T-helper 17 cell (primary cell): ENCODE measurements around the gene SRRM5. TPM values are rescaled to one million over a fixed set of nuclear protein-coding genes. Genes with fewer than 3 reads are reported as not detected.

Experiments
- ATAC-seq: fragments of 150-1000 bp; cut with Tn5 transposase; 2 replicates; pipeline ENCODE4 v1.10.0; 2021; ENCODE audit warnings: mild to moderate bottlenecking, moderate library complexity
- DNase-seq, 3 donors: peaks; one replicate each; pipeline versions ENCODE4 v3.0.0 to v3.0.0-alpha.2; 2020 to 2021
- H3K9me3 ChIP-seq: one replicate; pipeline ENCODE4 v1.7.0; 2013; ENCODE audit warnings: low read length, mild to moderate bottlenecking; ENCODE audit not compliant: control insufficient read depth, poor library complexity, severe bottlenecking
- H3K27ac Mint-ChIP-seq: one replicate; pipeline ENCODE4 v1.8.0; 2022; ENCODE audit warnings: mild to moderate bottlenecking, moderate library complexity, mixed read lengths
- H3K27me3 Mint-ChIP-seq: one replicate; pipeline ENCODE4 v1.8.0; 2022; ENCODE audit warnings: mixed read lengths
- H3K36me3 Mint-ChIP-seq: one replicate; pipeline ENCODE4 v1.8.0; 2022; ENCODE audit warnings: low read depth, mixed read lengths
- H3K4me1 Mint-ChIP-seq: one replicate; pipeline ENCODE4 v1.8.0; 2022; ENCODE audit warnings: mild to moderate bottlenecking, mixed read lengths
- H3K4me3 Mint-ChIP-seq: one replicate; pipeline ENCODE4 v1.8.0; 2022; ENCODE audit warnings: mild to moderate bottlenecking, moderate library complexity, mixed read lengths
- total RNA-seq, 4 donors: library from RNA in 2 of 4; stranded (reverse) in 2 of 4; gene quantifications; one replicate each; pipeline ENCODE4 v1.2.3 and lab custom pipeline; 2022 to 2026

Gene SRRM5, protein sequence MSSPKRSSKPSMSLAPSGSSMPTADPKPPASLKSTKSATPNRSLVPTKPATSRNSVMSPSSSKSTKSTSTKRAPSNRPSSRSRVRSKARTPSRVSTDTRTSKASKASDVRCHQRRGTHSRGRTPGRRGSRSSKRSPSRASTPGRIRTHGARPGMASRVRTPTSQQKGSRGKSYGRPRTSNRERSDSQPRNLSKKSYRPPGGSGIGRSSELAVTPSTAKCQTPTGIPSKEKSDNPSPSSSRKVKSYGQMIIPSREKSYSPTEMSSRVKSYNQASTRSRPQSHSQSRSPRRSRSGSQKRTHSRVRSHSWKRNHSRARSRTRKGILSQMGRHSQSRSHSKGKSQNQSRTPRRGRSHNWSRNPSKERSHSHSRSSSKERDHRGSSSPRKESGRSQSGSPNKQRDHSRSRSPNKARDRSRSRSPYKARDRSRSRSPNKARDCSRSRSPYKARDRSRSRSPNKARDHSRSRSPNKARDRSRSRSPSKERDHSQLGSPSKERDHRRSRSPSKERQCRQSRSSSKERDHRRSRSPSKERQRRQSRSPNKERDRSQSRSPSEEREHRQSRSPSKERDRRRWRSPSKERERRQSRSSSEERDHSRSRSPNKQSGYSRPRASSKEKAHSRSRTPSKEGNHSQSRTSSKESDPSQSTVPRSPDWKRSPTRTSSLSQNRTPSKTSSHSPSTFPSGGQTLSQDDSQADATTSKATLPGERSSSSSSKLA
- total RNA-seq (under 1 TPM; 0.40 to 0.60 TPM), total RNA-seq (lab: John Stamatoyannopoulos, UW) (0.12 to 0.83 reads per million in 2 donors)

GRCh38 chr19:43611788-43612187, at the start of gene SRRM5:
SRRM5 (plus strand) TSS chr19:43612088; CDS start chr19:43612122, 34 bp downstream.
- ATAC-seq (no peak), DNase-seq (no peak)
- Mint-ChIP-seq H3K27me3 (no peaks in the 10 kb centered on the region), H3K4me3 (no peak within 1 kb of the TSS), H3K27ac (peak within 1 kb of the TSS; percentile 84), H3K4me1 (peaks cover 30% of the 10 kb centered on the region), H3K36me3 (peaks cover 12% of the 10 kb centered on the region)
- H3K9me3 ChIP-seq: no peaks in the 10 kb centered on the region

DNA sequence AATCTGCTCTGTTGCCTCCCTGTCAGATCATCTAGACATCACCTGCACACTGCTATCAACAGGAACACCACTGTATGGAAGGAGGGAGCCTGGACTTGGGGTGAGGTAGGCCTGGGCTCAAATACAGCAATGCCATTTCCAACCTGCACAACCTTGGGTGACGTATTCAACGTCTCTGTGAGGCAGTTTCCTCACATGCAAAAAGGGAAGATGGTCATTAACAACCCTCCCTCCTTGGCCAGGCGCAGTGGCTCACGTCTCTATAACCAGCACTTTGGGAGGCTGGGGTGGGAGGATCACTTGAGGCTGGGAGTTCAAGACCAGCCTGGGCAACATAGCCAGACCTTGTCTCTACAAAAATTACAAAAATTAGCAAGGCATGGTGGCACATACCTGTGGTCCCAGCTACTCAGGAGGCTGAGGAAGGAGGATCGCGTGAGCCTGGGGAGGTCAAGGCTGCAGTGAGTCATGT, 49.6 kb upstream of the SRRM5 start:
- H3K9me3 ChIP-seq: no peaks in the 10 kb centered on the region
- peak overlapping the region; percentile 65 for H3K4me3 Mint-ChIP-seq
- DNase-seq: no peak
- H3K27me3 Mint-ChIP-seq: no peaks in the 10 kb centered on the region
- H3K27ac Mint-ChIP-seq: peak overlapping the region; percentile 96
- peaks cover 3% of the 10 kb centered on the region for H3K36me3 Mint-ChIP-seq
- no peak for ATAC-seq
- H3K4me1 Mint-ChIP-seq: peaks cover 38% of the 10 kb centered on the region

DNA sequence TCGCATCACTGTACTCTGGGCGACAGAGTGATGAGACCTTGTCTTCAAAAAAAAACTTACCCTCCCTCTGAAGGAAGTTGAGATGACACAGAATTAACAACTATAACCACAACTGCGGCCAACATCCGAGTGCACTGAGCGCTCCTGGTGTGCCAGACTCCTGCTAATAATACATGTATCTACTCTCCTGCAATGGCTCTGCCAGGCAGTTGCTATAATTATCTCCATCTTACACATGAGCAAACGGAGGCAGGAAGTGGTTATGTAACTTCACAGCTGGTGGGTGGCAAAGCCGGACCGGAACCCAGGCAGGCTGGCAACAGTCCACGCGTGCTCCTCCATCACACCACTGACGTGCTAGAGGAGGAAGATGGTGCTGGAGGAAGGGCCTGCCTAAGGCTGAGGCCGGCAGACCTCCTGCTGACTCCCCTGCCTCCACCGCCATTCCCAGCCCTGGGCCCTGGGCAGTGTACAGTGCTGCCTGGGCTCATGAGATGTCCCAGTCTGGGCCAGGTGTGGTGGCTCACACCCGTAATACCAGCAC, 49.1 kb upstream of the SRRM5 start:
- Mint-ChIP-seq H3K27ac (peak overlapping the region; percentile 96), H3K4me1 (peaks cover 38% of the 10 kb centered on the region), H3K27me3 (no peaks in the 10 kb centered on the region), H3K36me3 (peaks cover 3% of the 10 kb centered on the region), H3K4me3 (peak overlapping the region; percentile 65)
- peak; percentile 28 to 51 (median 49) for DNase-seq
- peak; percentile 93 for ATAC-seq
- no peaks in the 10 kb centered on the region for H3K9me3 ChIP-seq

DNA sequence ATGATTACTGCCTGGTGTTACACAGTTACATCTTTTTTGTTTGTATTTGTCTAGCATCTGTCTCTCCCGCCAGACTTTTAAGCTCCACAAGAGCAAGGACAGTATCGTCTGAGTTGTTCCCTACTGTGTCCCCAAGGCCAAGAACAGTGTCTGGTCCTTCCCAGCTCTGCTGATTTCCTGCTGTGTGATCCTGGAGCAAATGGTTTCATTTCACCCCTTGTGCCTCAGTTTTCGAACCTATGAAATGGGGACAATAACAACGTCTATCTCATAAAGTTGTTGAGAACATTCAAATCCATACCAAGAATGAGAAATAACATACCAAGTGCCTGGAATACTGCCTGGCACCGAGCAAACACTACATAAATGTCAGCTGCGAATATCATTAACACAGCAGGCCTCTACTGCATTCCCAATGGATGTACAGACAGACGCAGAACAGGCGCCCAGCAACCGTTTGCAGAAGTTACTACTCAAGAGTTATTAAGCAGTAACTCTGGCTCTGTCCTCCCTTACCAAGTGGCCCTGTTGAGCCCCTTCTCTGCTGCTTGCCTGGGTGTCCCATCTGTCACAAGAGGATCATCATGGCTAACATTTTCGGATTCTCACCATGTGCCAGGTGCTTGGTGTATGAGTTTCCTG, 48.0 kb upstream of the SRRM5 start:
- ATAC-seq (no peak), DNase-seq (no peak)
- peaks cover 38% of the 10 kb centered on the region for H3K4me1 Mint-ChIP-seq
- no peaks in the 10 kb centered on the region for H3K9me3 ChIP-seq
- H3K4me3 Mint-ChIP-seq: peak overlapping the region; percentile 46
- H3K27ac Mint-ChIP-seq: peak overlapping the region; percentile 96
- H3K27me3 Mint-ChIP-seq: no peaks in the 10 kb centered on the region
- H3K36me3 Mint-ChIP-seq: peaks cover 3% of the 10 kb centered on the region

GRCh38 chr19:43564800-43565199, 47.1 kb upstream of the SRRM5 start:
- H3K4me3 Mint-ChIP-seq: no peak overlapping the region
- no peaks in the 10 kb centered on the region for H3K27me3 Mint-ChIP-seq
- peak overlapping the region; percentile 96 for H3K27ac Mint-ChIP-seq
- DNase-seq (no peak), ATAC-seq (no peak)
- no peaks in the 10 kb centered on the region for H3K9me3 ChIP-seq
- H3K4me1 Mint-ChIP-seq: peaks cover 40% of the 10 kb centered on the region
- H3K36me3 Mint-ChIP-seq: peaks cover 3% of the 10 kb centered on the region

GRCh38 chr19:43569657-43570056, 42.2 kb upstream of the SRRM5 start:
- peak overlapping the region; percentile 49 for H3K27ac Mint-ChIP-seq

GRCh38 chr19:43570174-43570791, 41.6 kb upstream of the SRRM5 start:
- Mint-ChIP-seq H3K4me1 (peaks cover 23% of the 10 kb centered on the region), H3K27ac (peak overlapping the region; percentile 49), H3K27me3 (no peaks in the 10 kb centered on the region), H3K36me3 (peaks cover 8% of the 10 kb centered on the region), H3K4me3 (no peak overlapping the region)
- no peak for DNase-seq
- no peak for ATAC-seq
- no peaks in the 10 kb centered on the region for H3K9me3 ChIP-seq

More at GRCh38 chr19:43569657-43570056, 42.2 kb upstream of the SRRM5 start:
- DNase-seq (no peak), ATAC-seq (no peak)
- Mint-ChIP-seq H3K27me3 (no peaks in the 10 kb centered on the region), H3K36me3 (peaks cover 8% of the 10 kb centered on the region), H3K4me3 (no peak overlapping the region), H3K4me1 (peaks cover 22% of the 10 kb centered on the region)
- no peaks in the 10 kb centered on the region for H3K9me3 ChIP-seq

GRCh38 chr19:43572171-43572588, 39.7 kb upstream of the SRRM5 start:
- no peak for ATAC-seq
- Mint-ChIP-seq H3K27ac (no peak overlapping the region), H3K36me3 (peaks cover 6% of the 10 kb centered on the region), H3K4me1 (peaks cover 28% of the 10 kb centered on the region), H3K4me3 (peak overlapping the region; percentile 21), H3K27me3 (no peaks in the 10 kb centered on the region)
- no peaks in the 10 kb centered on the region for H3K9me3 ChIP-seq
- no peak for DNase-seq

- no peak for ATAC-seq
- DNase-seq: no peak
- Mint-ChIP-seq H3K4me1 (peaks cover 32% of the 10 kb centered on the region), H3K27ac (peak overlapping the region; percentile 99), H3K36me3 (peaks cover 6% of the 10 kb centered on the region), H3K4me3 (peak overlapping the region; percentile 97), H3K27me3 (no peaks in the 10 kb centered on the region)
- no peaks in the 10 kb centered on the region for H3K9me3 ChIP-seq
These were observed 37.3 kb upstream of the SRRM5 start for GRCh38 chr19:43574424-43575155.

DNA sequence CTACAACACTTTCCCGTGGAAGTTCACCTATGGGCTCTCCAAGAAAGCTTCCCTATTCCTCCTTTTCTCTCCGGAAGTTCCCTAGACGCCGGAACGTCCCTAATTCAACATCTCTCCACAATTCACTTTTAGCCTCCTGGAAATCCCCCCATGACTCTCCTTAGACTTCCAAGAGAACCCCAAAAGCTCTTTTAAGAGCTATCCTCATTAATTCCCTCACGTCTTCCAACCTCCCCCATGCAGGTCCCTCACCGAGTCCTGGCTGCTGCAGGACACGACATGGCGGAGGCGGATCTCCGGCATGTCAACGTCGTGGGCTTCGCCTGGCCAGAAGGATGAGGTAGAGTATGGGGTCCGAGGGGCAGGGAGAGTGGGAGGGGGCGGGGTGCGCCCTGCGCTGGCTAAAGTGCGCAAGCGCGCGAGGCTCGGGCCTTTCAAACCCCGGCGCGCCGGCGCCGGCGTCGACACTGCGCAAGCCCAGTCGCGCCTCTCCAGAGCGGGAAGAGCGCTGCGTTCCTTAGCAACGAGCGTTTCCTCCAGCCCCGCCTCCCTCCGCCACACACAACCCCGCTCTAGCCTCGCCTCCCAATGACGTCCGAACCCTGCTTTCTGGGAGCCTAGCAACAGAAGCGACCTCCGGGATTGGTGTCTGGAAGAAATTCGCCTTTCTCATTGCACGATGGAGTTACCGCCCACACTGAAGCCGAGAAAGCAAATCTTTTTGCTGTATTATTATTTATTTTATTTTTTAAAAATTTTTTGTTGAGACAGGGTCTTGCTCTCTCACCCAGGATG, 36.5 kb upstream of the SRRM5 start, which contains the start of the genes PINLYP and XRCC1:
TSS of gene PINLYP (plus strand) at position 646 of the 795 bp plus-strand sequence. CDS start 1,391 bp downstream, outside the sequence.
TSS of gene XRCC1 (minus strand) at position 372 of the 795 bp plus-strand sequence. CDS start at position 303, 69 bp downstream.
- H3K27me3 Mint-ChIP-seq: no peaks in the 10 kb centered on the region
- peak; percentile 99 for ATAC-seq
- H3K9me3 ChIP-seq: no peaks in the 10 kb centered on the region
- H3K27ac Mint-ChIP-seq: peak within 1 kb of the TSS; percentile 99
- peak; percentile 92 to 96 (median 95) for DNase-seq
- peaks cover 6% of the 10 kb centered on the region for H3K36me3 Mint-ChIP-seq
- peaks cover 34% of the 10 kb centered on the region for H3K4me1 Mint-ChIP-seq
- peak within 1 kb of the TSS; percentile 97 for H3K4me3 Mint-ChIP-seq
